RCC 7860 (cell line): Measurements from ENCODE around the gene FTH1.
"Not testable (repeated sequence)": the region's sequence is repeated elsewhere in the genome, so short reads cannot be mapped to it uniquely, and the experiment has no call there.

Experiments used
- DNase-seq: peaks from one replicate; pipeline ENCODE4 v3.0.0-alpha.2; 2015; ENCODE audit warnings: low spot score
- FAIRE-seq: peaks from 2 replicates; lab custom pipeline; 2012; peaks lifted over from hg19 to GRCh38; lab: Jason Lieb, UNC

FTH1 gene

GRCh38 chr11:61964058-61964665 lies 3.3 kb downstream of the FTH1 start:
- FAIRE-seq (no peak), DNase-seq (no peak)

DNA sequence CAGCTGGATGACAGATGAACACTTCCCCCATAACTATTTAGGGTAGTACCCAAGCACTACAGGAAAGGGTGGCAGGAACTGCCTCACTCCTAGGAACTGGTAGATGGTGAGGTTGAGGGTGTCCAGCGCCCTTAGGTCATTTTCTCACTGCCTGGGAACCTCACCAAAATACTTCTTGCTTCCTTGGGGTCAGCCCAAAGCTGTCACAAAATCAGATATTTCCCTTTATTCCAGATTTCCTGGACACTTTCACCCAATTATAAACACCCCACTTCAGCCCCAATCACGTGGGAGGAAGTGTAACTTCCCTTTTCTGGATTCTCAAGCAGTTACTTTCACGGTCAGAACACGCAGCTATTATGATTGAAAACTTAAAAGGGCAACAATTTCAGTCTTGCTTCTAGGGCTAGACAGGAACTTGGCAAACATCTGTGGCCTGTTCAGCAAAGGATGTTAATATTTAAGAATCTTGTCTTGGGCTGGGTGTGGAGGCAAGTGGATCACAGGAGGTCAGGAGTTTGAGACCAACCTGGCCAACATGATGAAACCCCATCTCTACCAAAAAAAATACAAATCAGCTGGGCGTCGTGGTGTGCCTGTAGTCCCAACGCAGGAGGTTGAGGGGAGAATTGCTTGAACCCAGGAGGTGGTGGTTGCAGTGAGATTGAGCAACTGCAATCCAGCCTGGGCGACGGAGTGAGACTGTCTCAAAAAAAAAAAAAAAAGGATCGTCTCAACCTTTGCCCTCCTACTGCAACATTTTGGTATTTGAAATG lies 4.0 kb downstream of the FTH1 start:
- FAIRE-seq = no peak

DNA sequence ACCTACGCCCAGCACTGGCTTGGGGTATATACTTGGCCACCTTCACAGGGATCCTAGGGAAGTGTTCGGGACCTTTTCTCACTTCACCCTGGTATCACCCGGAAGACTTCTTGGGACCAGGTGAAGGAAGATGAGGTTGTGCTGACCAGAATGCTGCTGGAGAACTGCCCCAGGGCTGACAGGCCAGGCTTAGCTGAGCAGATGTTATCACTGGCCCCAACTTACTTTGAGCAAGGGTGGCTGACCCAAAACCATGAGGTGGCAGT lies 4.5 kb downstream of the FTH1 start:
- no peak for FAIRE-seq
- DNase-seq = peak; percentile 28

More for the DNA sequence above, 4.0 kb downstream of the FTH1 start:
- no peak for DNase-seq

- DNase-seq (peak; percentile 8), FAIRE-seq (no peak)
These were observed 5.0 kb downstream of the FTH1 start for GRCh38 chr11:61962213-61963015.

GRCh38 chr11:61961570-61962212 lies 5.7 kb downstream of the FTH1 start:
- DNase-seq (peak; percentile 94), FAIRE-seq (peak; percentile 75)

- FAIRE-seq = no peak
These were observed 6.9 kb downstream of the FTH1 start for GRCh38 chr11:61960532-61960931.

GRCh38 chr11:61959678-61960077 lies 7.8 kb downstream of the FTH1 start:
- DNase-seq (no peak), FAIRE-seq (no peak)

More at GRCh38 chr11:61960532-61960931, 6.9 kb downstream of the FTH1 start:
- DNase-seq = no peak

GRCh38 chr11:61959114-61959513 lies 8.3 kb downstream of the FTH1 start:
- DNase-seq (no peak), FAIRE-seq (no peak)

DNA sequence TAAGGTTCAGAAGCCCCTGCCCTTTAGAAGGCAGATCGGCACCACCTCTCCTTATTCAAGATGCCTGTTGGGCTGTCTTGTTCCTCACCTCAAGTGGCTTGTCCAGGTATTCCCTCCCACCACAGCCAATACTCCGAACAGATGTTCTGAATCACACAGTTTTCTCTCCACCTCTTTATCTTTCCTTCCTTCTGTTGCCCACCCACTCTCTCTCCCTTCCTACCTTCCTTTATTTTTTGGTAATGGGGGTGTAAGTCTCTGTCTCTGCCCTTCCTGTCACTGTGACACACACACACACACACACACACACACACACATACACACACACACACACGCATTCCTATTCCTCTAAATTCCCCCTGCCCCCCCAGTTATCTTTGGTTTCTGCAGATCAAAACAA lies 8.8 kb downstream of the FTH1 start:
- DNase-seq (no peak), FAIRE-seq (no peak)

DNA sequence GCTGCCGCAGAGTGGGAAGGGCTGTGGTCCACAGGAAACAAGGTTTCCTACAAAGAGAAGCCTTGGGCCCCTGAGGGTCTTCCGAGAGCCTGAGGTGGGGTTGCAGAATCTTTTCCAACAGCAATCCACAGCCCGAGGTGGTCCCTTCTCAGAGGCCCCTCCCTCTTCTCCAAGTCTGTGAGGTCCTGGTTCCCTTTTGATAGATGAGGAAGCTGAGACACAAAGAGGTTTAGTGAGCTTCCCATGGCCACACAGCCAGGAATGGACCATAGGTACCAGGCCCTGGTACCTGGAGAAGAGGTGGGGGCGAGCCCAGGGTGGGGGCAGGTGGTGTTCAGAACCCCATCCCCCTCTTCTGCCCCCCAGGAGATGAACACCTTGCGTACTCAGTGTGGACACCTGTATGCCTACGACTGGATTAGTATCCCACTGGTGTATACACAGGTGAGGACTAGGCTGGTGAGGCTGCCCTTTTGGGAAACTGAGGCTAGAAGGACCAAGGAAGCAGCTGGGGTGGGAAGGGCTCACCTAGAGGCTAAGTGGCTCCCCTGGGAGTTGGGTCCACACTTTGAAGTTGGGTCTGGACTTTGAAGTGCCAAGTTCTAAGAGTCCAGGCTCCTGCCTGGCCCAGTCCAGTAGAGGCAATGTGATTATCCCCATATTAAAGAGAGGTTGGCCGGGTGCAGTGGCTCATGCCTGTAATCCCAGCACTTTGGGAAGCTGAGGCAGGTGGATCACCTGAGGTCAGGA lies 10.2 kb downstream of the FTH1 start:
- DNase-seq (no peak), FAIRE-seq (no peak)

- FAIRE-seq = no peak
- DNase-seq = no peak
These were observed 11.0 kb downstream of the FTH1 start for GRCh38 chr11:61956191-61957020.

DNA sequence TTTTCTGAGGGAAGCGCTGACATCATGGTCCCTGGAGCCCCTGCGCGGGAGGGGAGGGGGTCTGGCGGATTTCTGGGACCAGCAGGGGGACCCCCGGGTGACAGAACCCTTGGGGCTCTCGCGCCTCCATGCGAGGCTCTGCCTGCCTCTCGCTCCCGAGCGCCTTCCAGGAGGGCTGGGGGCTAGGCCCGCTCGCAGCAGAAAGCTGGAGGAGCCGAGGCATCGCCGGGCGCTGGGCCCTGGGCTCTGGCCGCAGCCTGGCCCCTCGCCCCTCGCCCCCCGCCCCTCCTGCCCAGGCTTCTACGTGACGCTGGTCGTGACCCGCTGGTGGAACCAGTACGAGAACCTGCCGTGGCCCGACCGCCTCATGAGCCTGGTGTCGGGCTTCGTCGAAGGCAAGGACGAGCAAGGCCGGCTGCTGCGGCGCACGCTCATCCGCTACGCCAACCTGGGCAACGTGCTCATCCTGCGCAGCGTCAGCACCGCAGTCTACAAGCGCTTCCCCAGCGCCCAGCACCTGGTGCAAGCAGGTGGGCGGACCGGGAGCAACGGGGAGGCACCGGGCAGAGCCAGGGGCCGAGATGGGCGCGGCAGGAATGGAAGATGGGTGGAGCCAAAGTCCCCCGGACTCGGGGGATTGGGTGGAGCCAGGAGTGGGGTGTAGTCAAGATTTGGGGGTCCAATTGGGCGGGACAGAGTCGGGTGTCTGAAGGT lies 11.9 kb downstream of the FTH1 start:
- no peak for DNase-seq
- FAIRE-seq = no peak

- DNase-seq (no peak), FAIRE-seq (no peak)
These were observed 12.5 kb downstream of the FTH1 start for GRCh38 chr11:61954851-61955421.

DNA sequence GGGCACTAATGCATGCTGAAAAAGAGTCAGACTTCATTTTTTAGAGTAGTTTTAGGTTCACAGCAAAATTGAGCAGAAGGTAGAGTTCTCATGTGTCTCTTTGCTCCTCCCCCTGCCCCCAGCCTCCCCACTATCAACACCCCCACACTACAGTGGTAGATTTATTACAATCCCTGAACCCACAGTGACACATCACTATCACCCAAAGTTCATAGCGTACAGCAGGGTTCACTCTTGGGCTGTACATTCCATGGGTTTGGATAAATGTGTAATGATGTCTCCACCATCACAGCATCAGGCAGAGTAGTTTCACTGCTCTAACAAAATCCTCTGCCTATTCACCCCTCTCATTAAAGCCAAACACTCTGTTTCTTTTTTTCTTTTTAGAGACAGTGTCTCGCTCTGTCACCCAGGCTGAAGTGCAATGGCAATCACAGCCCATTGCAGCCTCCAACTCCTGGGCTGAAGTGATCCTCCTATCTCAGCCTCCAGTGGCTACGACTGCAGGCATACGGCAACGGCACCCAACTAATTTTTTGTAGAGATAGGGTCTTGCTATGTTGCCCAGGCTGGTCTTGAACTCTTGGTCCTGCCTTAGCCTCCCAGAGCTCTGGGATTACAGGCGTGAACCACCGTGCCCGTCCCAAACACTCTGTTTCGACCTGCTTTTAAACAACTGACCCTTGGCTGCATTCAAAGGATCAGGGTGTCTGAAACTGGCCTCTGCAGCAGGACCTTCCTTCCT lies 13.2 kb downstream of the FTH1 start:
- peak; percentile 19 for DNase-seq

GRCh38 chr11:61953632-61954031 lies 13.8 kb downstream of the FTH1 start:
- FAIRE-seq, DNase-seq: not testable (repeated sequence)

More for the DNA sequence above, 13.2 kb downstream of the FTH1 start:
- no peak for FAIRE-seq

GRCh38 chr11:61952882-61953281 lies 14.6 kb downstream of the FTH1 start:
- DNase-seq = no peak
- FAIRE-seq = no peak

GRCh38 chr11:61951484-61952135 lies 15.8 kb downstream of the FTH1 start:
- DNase-seq (no peak), FAIRE-seq (no peak)
